GM18909 (cell line): ENCODE measurements around the gene PRAMEF4.
"Not testable (repeated sequence)": the region's sequence is repeated elsewhere in the genome, so short reads cannot be mapped to it uniquely, and the experiment has no call there.

Experiments used
- ATAC-seq: cut with Tn5 transposase; IDR thresholded peaks from one replicate; pipeline ENCODE4 v1.9.1; 2021; ENCODE audit warnings: mild to moderate bottlenecking; ENCODE audit not compliant: unreplicated experiment, poor library complexity

Gene PRAMEF4

DNA sequence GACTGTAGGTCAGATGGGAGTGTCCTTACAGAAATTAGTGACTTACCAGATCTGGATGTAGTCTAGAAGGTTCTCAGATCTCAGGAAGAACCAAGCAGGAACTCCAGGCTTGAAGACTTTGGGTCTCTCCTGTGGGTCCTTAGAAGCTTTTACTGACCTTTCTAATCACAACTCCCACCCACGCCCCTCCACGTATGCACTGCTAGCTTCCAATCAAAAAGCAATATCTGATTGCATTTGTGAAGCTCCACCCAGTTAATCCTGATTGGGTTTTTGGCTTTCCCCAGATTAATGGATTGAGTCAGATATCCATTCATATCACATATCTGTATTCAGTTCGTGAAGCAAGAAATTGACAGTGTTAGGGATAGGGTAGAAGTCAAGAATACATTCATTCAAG lies at the start of gene PRAMEF4:
TSS of gene PRAMEF4 (minus strand) at position 101 of the 400 bp plus-strand sequence. CDS start 2,807 bp downstream, outside the sequence.
- not testable (repeated sequence) for ATAC-seq

DNA sequence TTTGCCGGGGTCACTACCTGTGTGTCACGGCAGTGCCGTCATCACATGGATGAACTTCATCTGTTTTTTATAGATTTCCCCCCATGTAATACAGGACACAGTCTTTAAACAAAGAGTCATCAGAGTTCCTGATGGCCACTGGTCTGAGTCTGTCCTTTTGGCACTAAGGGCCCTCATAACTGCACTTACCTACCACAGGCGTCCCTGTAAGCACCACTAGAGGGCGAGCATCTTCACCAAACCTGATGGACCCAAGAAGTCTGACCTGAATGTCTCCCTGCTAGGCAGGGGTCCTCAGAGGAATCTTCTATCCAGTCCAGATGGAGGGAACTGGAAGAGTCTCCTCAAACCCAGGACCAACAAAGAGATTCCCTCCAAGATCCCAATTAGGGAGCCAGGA lies 38.4 kb upstream of the PRAMEF4 start:
- ATAC-seq, result not testable (repeated sequence)

GRCh38 chr1:12921749-12922148 lies 35.7 kb upstream of the PRAMEF4 start:
- not testable (repeated sequence) for ATAC-seq

DNA sequence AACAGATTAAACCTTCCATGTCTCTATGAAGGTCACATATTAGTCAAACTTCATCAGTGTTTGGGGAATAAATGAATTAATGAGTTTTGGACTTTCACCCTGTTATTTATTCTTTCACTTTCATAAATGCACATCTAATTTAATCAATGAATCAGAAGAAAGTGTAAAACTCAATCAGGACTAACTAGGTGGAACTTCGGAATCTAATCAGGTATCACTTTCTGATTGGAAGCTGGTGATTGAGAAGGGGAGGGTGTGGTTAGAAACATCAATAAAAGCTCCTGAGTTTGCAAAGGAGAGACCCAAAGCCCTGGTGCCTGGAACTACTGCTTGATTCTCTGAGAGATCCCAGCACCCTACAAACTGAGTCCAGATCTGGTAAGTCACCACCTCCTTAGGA lies 30.3 kb upstream of the PRAMEF4 start, which contains the start of gene PRAMEF7:
TSS of gene PRAMEF7 (plus strand) at position 301 of the 400 bp plus-strand sequence. CDS start 1,083 bp downstream, outside the sequence.
- not testable (repeated sequence) for ATAC-seq

DNA sequence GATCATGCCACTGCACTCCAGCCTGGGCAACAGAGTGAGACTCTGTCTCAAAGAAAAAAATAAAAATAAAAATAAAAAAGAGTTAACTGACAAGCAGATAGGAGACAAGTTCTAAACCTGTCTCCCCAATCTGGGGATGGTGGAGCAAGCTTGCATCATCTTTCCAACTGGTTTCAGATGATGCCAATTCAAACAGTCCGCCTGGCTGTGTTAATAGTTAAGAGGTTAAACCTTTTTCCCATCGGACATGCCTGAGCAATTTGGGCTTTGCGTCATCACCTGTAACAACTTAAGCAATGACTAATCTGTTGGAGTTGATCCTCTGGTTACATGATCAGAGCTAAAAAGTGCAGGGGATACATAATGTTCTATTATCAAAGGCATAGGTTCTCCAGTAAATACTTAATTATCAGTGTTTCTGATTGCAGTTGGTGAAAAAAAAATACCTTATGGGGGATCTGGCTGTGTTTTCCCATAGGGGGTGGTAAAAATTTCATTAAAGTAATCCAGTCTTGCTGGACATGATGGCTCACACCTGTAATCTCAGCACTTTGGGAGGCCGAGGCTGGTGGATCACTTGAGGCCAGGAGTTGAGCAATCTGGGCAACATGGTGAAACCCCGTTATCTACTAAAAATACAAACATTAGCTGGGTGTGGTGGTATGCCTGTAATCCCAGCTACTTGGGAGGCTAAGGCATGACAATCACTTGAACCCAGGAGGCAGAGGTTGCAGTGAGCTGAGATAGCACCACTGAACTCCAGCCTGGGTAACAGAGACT lies 18.0 kb upstream of the PRAMEF4 start:
- not testable (repeated sequence) for ATAC-seq

GRCh38 chr1:12899186-12899585 lies 13.2 kb upstream of the PRAMEF4 start:
- not testable (repeated sequence) for ATAC-seq

DNA sequence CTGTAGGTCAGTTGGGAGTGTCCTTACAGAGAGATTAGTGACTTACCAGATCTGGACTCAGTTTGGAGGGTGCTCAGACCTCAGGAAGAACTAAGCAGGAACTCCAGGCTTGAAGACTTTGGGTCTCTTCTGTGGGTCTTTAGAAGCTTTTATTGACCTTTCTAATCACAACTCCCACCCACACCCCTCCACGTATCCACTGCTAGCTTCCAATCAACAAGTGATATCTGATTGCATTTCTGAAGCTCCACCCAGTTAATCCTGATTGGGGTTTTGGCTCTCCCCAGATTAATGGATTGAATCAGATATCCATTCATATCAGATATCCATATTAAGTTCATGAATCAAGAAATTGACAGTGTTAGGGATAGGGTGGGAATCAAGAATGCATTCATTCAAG lies 12.2 kb upstream of the PRAMEF4 start, which contains the start of gene PRAMEF10:
TSS of gene PRAMEF10 (minus strand) at position 101 of the 400 bp plus-strand sequence. CDS start 2,423 bp downstream, outside the sequence.
- ATAC-seq, result not testable (repeated sequence)

DNA sequence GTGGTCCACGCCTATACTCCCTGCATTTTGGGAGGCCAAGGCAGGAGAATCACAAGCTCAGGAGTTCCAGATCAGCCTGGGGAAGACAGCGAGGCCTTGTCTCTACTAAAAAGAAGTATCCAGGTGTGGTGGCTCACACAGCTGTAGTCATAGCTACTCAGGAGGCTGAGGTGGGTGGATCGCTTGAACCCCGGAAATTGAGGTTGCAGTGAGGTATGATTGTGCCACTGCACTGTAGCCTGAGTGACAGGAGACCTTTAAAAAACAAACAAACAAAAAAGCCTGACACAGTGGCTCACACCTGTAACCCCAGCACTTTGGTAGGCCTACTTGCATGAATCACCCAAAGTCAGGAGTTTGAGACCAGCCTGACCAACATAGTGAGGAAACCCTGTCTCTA lies 7.5 kb downstream of the PRAMEF4 start:
- not testable (repeated sequence) for ATAC-seq

GRCh38 chr1:12863131-12863880 lies 22.7 kb downstream of the PRAMEF4 start:
- ATAC-seq, result not testable (repeated sequence)

DNA sequence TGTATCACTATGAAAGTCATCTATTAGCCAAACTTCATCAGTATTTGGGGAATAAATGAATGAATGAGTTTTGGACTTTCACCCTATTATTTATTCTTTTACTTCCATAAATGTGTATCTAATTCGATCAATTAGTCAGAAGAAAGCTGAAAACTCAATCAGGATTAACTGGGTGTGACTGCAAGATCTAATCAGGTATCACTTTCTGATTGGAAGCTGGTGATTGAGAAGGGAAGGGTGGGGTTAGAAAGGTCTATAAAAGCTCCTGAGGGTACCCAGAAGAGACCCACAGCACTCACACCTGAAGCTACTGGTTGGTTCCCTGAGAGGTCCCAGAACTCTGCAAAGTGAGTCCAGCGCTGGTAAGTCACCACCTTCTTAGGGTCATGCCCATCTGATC lies 29.2 kb downstream of the PRAMEF4 start, which contains the start of gene PRAMEF2:
TSS of gene PRAMEF2 (plus strand) at position 301 of the 400 bp plus-strand sequence. CDS start 1,924 bp downstream, outside the sequence.
- ATAC-seq, result not testable (repeated sequence)

- no peak for ATAC-seq
These were observed 34.2 kb downstream of the PRAMEF4 start for GRCh38 chr1:12851779-12852178.

DNA sequence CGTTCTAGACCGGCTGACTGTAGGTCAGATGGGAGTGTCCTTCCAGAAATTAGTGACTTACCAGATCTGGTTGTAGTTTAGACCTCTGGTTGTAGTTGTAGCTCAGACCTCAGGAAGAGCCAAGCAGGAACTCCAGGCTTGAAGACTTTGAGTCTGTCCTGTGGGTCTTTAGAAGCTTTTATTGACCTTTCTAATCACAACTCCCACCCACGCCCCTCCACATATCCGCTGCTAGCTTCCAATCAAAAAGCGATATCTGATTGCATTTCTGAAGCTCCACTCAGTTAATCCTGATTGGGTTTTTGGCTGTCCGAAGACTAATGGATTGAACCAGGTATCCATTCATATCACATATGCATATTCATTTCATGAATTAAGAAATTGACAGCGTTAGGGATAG lies 37.4 kb downstream of the PRAMEF4 start, which contains the start of gene HNRNPCL1:
TSS of gene HNRNPCL1 (minus strand) at position 101 of the 400 bp plus-strand sequence. CDS start 431 bp downstream, outside the sequence.
- ATAC-seq, result not testable (repeated sequence)

GRCh38 chr1:12833251-12833650 lies 52.8 kb downstream of the PRAMEF4 start:
- ATAC-seq, result not testable (repeated sequence)

DNA sequence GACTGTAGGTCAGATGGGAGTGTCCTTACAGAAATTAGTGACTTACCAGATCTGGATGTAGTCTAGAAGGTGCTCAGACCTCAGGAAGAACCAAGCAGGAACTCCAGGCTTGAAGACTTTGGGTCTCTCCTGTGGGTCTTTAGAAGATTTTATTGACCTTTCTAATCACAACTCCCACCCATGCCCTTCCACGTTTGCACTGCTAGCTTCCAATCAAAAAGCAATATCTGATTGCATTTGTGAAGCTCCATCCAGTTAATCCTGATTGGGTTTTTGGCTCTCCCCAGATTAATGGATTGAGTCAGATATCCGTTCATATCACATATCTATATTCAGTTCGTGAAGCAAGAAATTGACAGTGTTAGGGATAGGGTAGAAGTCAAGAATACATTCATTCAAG lies 54.7 kb downstream of the PRAMEF4 start, which contains the start of gene PRAMEF11:
TSS of gene PRAMEF11 (minus strand) at position 101 of the 400 bp plus-strand sequence. CDS start 2,621 bp downstream, outside the sequence.
- not testable (repeated sequence) for ATAC-seq
